ENCODE data around the gene CCDC170. TPM values are rescaled to one million over a fixed set of nuclear protein-coding genes. Genes with fewer than 3 reads are reported as not detected.

The CCDC170 gene
- polyA plus RNA-seq, 1 of the 3 experiments (the other 2 are of a cell fraction): not detected

DNA sequence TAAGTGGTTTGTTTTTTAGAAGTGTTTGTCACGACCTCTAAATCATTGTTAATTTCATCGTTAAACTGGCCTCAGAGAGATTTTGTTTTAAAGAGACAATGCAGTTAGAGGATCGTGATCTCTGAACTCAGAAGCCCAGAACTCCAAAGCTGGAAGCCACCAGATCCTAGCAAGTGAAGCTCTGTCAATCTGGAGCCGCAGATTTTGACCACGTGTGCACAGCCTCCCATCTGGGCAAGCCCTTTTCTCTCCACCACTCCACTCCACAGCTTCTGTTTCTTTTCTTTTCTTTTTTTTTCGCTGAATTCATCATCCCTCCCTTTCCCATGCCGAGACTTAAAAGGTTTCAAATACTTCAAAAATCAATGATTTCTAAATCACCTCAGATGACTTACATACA is 171.5 kb downstream of the CCDC170 start:
- Histone ChIP-seq H3K4me2 (no peak overlapping the region), H3K9me2 (no peaks in the 10 kb centered on the region), H3F3A (replicated peaks; ENCODE audit: insufficient read depth) (no peaks in the 10 kb centered on the region), H2AFZ (ENCODE audit: low read depth) (no peak overlapping the region), H3K4me3 (ENCODE audit: low read depth in 2 of 2, low read length in 1 of 2) (no peak overlapping the region), H3K27ac (ENCODE audit: low read depth in 2 of 2, low read length in 1 of 2) (no peak overlapping the region), H3K27me3 (ENCODE audit: insufficient read depth) (no peaks in the 10 kb centered on the region), H3K9me3 (no peaks in the 10 kb centered on the region), H3K36me3 (replicated peaks in 1 of 2; ENCODE audit: control insufficient read depth in 1 of 2, insufficient read depth in 2 of 2, low read length in 1 of 2) (no peaks in the 10 kb centered on the region), H4K20me1 (ENCODE audit: insufficient read depth) (no peaks in the 10 kb centered on the region), H3K4me1 (ENCODE audit: control insufficient read depth in 1 of 2, insufficient read depth in 2 of 2, low read depth in 1 of 2, low read length in 1 of 2) (no peaks in the 10 kb centered on the region), H3K79me2 (ENCODE audit: insufficient read depth) (no peaks in the 10 kb centered on the region), H3K9ac (no peak overlapping the region)
- TF ChIP-seq, protein P1, sequence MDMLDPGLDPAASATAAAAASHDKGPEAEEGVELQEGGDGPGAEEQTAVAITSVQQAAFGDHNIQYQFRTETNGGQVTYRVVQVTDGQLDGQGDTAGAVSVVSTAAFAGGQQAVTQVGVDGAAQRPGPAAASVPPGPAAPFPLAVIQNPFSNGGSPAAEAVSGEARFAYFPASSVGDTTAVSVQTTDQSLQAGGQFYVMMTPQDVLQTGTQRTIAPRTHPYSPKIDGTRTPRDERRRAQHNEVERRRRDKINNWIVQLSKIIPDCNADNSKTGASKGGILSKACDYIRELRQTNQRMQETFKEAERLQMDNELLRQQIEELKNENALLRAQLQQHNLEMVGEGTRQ (IDR thresholded peaks at IDR 0.05; ENCODE audit: borderline replicate concordance, low read depth, low read length): no peak
- TF ChIP-seq FOXJ3 (CRISPR knock-in tag; IDR thresholded peaks at IDR 0.05): no peak
- TF ChIP-seq RXRA (IDR thresholded peaks at IDR 0.05; ENCODE audit: borderline replicate concordance, low read depth): no peak
- TF ChIP-seq POLR2AphosphoS5 (IDR thresholded peaks at IDR 0.05; ENCODE audit: low read depth, low read length): no peak
- no peak for TF ChIP-seq YY1 (IDR thresholded peaks at IDR 0.05; ENCODE audit: low read depth)
- no peak for TF ChIP-seq EP300 (IDR thresholded peaks at IDR 0.05; ENCODE audit: borderline replicate concordance in 1 of 2, low read depth in 1 of 2, low read length in 1 of 2)
- no peak for TF ChIP-seq FOXM1 (IDR thresholded peaks at IDR 0.05; ENCODE audit: low read depth)
- TF ChIP-seq, protein P2, sequence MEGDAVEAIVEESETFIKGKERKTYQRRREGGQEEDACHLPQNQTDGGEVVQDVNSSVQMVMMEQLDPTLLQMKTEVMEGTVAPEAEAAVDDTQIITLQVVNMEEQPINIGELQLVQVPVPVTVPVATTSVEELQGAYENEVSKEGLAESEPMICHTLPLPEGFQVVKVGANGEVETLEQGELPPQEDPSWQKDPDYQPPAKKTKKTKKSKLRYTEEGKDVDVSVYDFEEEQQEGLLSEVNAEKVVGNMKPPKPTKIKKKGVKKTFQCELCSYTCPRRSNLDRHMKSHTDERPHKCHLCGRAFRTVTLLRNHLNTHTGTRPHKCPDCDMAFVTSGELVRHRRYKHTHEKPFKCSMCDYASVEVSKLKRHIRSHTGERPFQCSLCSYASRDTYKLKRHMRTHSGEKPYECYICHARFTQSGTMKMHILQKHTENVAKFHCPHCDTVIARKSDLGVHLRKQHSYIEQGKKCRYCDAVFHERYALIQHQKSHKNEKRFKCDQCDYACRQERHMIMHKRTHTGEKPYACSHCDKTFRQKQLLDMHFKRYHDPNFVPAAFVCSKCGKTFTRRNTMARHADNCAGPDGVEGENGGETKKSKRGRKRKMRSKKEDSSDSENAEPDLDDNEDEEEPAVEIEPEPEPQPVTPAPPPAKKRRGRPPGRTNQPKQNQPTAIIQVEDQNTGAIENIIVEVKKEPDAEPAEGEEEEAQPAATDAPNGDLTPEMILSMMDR (IDR thresholded peaks at IDR 0.05): no peak
- TF ChIP-seq TEAD4 (IDR thresholded peaks at IDR 0.05; ENCODE audit: borderline replicate concordance, insufficient read depth): no peak
- no peak for TF ChIP-seq MEF2A (IDR thresholded peaks at IDR 0.05; ENCODE audit: borderline replicate concordance, low read depth)
- TF ChIP-seq SMC3 (IDR thresholded peaks at IDR 0.05; ENCODE audit: low read depth, low read length): no peak
- TF ChIP-seq, protein P3, sequence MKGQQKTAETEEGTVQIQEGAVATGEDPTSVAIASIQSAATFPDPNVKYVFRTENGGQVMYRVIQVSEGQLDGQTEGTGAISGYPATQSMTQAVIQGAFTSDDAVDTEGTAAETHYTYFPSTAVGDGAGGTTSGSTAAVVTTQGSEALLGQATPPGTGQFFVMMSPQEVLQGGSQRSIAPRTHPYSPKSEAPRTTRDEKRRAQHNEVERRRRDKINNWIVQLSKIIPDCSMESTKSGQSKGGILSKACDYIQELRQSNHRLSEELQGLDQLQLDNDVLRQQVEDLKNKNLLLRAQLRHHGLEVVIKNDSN (IDR thresholded peaks at IDR 0.05; ENCODE audit: borderline replicate concordance, low read depth): no peak
- TF ChIP-seq, protein P4, sequence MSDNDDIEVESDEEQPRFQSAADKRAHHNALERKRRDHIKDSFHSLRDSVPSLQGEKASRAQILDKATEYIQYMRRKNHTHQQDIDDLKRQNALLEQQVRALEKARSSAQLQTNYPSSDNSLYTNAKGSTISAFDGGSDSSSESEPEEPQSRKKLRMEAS (IDR thresholded peaks at IDR 0.05; ENCODE audit: low read depth): no peak
- TF ChIP-seq RFX5 (IDR thresholded peaks at IDR 0.05; ENCODE audit: low read length): no peak
- TF ChIP-seq TCF12 (IDR thresholded peaks at IDR 0.05): no peak
- TF ChIP-seq JUND (IDR thresholded peaks at IDR 0.05): no peak
- DNase-seq: no peak
- 16% methylated on average over 7 of the region's 7 CpGs for whole genome bisulfite sequencing (ENCODE audit: low lambda C conversion rate)
- CTCF ChIA-PET: interaction anchor here (2.7 kb wide), 1 partner anchor 11 kb away, joined by 8 read pairs; no protein-coding TSS in a partner anchor
- POLR2A ChIA-PET: no interaction called here
